SK-N-SH (cell line): Measurements from ENCODE around the gene VGLL4.

Experiments used
- CTCF ChIP-seq: fragments of 200-600 bp; sonication (generic); IDR thresholded peaks from 2 replicates; pipeline ENCODE4 v1.6.1; 2017; ENCODE audit warnings: antibody characterized with exemption, mild to moderate bottlenecking, moderate library complexity
- FOXJ3 ChIP-seq: sonication (generic); formaldehyde crosslinking; IDR thresholded peaks from 2 replicates; pipeline ENCODE4 v1.5.1; 2020; ENCODE audit warnings: mild to moderate bottlenecking, missing genetic modification reagents
- POLR2AphosphoS5 ChIP-seq: IDR thresholded peaks from 2 replicates; pipeline ENCODE4 v1.6.1; 2012; ENCODE audit warnings: low read depth, low read length
- SMC3 ChIP-seq: IDR thresholded peaks from 2 replicates; pipeline ENCODE4 v1.6.1; 2012; ENCODE audit warnings: low read depth, low read length, improper control_type of control experiment
- TCF12 ChIP-seq: IDR thresholded peaks from 2 replicates; pipeline ENCODE4 v1.4.0; 2012
- TEAD4 ChIP-seq: IDR thresholded peaks from 2 replicates; pipeline ENCODE4 v1.4.0; 2012; ENCODE audit warnings: mild to moderate bottlenecking, borderline replicate concordance; ENCODE audit not compliant: insufficient read depth

- TF ChIP-seq CTCF: no peak
- TF ChIP-seq POLR2AphosphoS5: no peak
- TF ChIP-seq FOXJ3 (CRISPR knock-in tag): no peak
- TF ChIP-seq TEAD4: no peak
- TF ChIP-seq TCF12: no peak
- TF ChIP-seq SMC3: no peak
Observed at GRCh38 chr3:11606090-11606784, 37.5 kb downstream of the VGLL4 start.
